ENCODE results near the gene XK.
A peak's percentile ranks its signal among the peaks of the same experiment; 100 is the strongest.
"Not testable (repeated sequence)": the region's sequence is repeated elsewhere in the genome, so short reads cannot be mapped to it uniquely, and the experiment has no call there.

Gene XK

GRCh38 chrX:37685381-37686359 is at the start of gene XK:
Gene XK, plus strand, starts transcription at chrX:37685791. Its CDS starts 171 bp downstream, at chrX:37685962.
- peak in 48 of 58 donors; percentile 0 to 62 (median 11) for DNase-seq

- no peak for DNase-seq
Measured at GRCh38 chrX:37638047-37638446, 47.5 kb upstream of the XK start.

GRCh38 chrX:37640142-37640541 is 45.4 kb upstream of the XK start:
- DNase-seq: no peak

- DNase-seq: no peak
Measured at GRCh38 chrX:37641859-37642258, 43.7 kb upstream of the XK start.

GRCh38 chrX:37644381-37645305 is 40.9 kb upstream of the XK start:
- DNase-seq: no peak

GRCh38 chrX:37646254-37646653 is 39.3 kb upstream of the XK start:
- no peak for DNase-seq

GRCh38 chrX:37650879-37651278 is 34.7 kb upstream of the XK start:
- not testable (repeated sequence) for DNase-seq

GRCh38 chrX:37651921-37652452 is 33.6 kb upstream of the XK start:
- no peak for DNase-seq

- DNase-seq: no peak
Measured at GRCh38 chrX:37652589-37653231, 32.9 kb upstream of the XK start.

- DNase-seq: no peak
Measured at GRCh38 chrX:37653397-37654085, 32.0 kb upstream of the XK start.

GRCh38 chrX:37658343-37659030 is 27.1 kb upstream of the XK start:
- DNase-seq: peak in 1 of 58 donors; percentile 0

GRCh38 chrX:37659047-37659446 is 26.5 kb upstream of the XK start:
- no peak for DNase-seq

GRCh38 chrX:37662181-37662580 is 23.4 kb upstream of the XK start:
- DNase-seq: no peak

- DNase-seq: peak in 1 of 58 donors; percentile 13
Measured at GRCh38 chrX:37666516-37666915, 19.1 kb upstream of the XK start.

- no peak for DNase-seq
Measured at GRCh38 chrX:37667141-37667540, 18.4 kb upstream of the XK start.

- no peak for DNase-seq
Measured at GRCh38 chrX:37672563-37672962, 13.0 kb upstream of the XK start.

GRCh38 chrX:37676811-37677210 is 8.8 kb upstream of the XK start:
- no peak for DNase-seq

- DNase-seq: no peak
Measured at GRCh38 chrX:37677243-37677642, 8.3 kb upstream of the XK start.

- DNase-seq: no peak
Measured at GRCh38 chrX:37677765-37678164, 7.8 kb upstream of the XK start.

GRCh38 chrX:37678574-37678973 is 7.0 kb upstream of the XK start:
- no peak for DNase-seq

Measured in anterior cingulate cortex (tissue), 58 donors.